CD4-positive, alpha-beta T cell treated with Interleukin-15 for 4 hours (primary cell): ENCODE data around the gene EFCAB14.
A peak's percentile ranks its signal among the peaks of the same experiment; 100 is the strongest.
"Not testable (repeated sequence)": the region's sequence is repeated elsewhere in the genome, so short reads cannot be mapped to it uniquely, and the experiment has no call there.

Experiments used
- DNase-seq: peaks from one replicate; pipeline ENCODE4 v3.0.0-alpha.2; 2020; ENCODE audit warnings: low spot score

The EFCAB14 gene

DNA sequence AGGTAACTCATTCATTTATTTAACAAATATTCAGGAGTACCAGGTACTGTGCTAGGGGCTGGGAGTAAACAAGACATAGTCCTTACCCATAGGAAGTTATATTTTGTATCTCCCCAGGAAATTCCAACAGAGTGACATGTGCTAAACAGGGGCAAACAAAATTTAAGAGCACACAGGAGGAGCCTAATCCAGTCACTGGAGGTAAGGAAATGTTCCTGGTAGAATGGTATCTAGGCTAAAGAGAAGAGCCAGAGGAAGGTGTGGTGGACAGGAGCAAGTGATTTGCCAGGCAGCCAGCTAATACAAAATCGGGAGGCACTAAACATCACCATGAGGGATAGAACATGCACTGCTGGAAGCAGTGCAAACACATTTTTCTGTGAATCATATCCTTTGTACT, 36.9 kb downstream of the EFCAB14 start:
- no peak for DNase-seq

DNA sequence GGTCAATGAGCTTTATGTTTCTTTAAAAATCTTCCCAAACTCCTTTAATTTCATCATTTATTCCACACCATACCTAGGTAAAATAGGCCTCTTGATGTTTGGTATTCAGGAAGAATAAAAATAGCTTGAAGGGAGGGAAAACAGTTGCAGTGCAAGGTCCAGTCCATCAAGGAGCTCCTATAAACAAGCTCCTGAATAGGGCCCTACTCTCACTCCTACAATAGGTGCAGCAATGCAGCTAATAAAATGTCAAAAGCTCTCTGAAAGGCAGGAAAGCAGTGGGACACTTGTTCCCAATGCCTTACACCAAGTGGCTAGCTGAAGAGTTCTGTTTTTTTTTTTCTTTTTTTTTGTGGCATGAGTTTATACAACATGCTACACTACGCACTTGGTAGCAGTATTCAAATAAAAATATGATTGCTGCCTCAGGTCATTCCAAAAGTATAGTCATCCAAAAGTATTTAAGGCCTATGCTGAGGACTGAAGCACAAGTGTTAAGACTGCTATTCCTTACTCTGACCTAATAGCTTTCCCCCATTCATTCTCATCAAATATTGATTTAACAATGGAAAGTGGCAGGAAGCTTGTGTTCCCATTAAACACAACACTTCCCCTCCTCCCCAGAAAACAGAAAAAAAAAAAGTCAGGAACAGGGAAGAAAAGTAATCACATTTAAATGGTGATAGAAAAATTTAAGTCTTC, 37.4 kb downstream of the EFCAB14 start:
- DNase-seq, result no peak

GRCh38 chr1:46679789-46680573, 38.9 kb downstream of the EFCAB14 start:
- DNase-seq, result no peak

DNA sequence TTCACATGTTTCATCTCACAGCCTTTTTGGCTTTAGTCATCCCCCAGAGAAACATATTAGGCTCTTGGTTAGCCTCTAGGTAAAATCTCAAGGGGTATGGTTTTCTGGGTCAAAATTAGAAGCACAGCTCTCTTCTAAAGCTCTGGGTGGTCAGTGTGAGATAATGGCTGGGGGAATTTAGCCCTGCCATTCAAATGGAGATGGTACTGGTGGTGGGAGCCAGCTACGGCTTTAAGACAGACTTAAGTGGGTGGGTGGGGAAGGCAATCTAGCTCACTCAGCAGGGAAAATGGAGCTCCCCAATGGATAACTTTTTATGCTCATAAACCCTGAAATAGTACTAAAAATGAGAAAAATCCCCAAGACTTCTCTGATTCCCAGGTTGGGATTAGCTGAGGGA, 41.6 kb downstream of the EFCAB14 start:
- no peak for DNase-seq

- no peak for DNase-seq
Measured at GRCh38 chr1:46676531-46676930, 42.4 kb downstream of the EFCAB14 start.

- peak; percentile 28 for DNase-seq
Measured at GRCh38 chr1:46675549-46676314, 43.2 kb downstream of the EFCAB14 start.

DNA sequence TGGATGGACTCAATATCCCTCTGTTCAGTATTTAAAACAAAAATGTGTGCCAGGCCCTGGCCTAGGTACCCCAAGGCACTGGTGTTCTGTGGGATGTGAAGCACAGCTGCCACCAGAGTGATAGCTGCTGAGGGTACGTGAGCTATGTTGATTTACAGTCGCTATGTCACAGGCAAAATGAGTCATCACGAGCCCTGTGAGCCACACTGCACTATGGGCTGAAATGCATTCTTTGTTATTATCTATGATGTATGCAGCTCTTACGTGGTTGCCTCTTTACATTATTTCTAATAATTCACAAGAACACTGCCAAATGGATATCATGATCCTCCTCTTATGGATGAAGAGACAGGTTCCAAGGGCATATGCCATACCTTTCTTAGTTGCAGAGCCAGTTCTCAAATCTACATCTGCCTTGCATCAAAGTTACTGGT, 45.1 kb downstream of the EFCAB14 start:
- DNase-seq, result no peak

- no peak for DNase-seq
Measured at GRCh38 chr1:46672696-46673095, 46.2 kb downstream of the EFCAB14 start.

GRCh38 chr1:46671554-46671953, 47.4 kb downstream of the EFCAB14 start, which contains the start of gene TEX38:
TEX38 (plus strand) TSS chr1:46671854; CDS start chr1:46671935, 81 bp downstream.
- no peak for DNase-seq

DNA sequence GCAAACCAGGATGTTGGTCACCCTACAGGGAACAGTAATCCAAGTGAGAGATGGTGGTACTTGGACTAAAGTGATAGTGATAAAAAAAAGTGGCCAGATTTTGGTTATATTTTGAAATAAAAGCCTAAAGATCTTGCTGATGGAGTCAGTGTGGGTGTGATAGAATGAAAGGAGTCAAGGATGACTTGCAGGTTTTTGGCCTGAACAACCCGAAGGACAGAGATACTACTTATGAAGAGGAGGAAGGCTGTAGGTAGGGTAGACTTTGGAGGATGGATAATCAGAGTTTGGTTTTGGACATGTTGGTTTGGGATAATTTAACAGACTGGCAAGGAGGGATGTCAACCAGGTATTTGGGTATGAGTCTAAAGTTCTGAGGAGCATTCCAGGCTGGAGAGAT, 48.8 kb downstream of the EFCAB14 start:
- DNase-seq, result no peak

DNA sequence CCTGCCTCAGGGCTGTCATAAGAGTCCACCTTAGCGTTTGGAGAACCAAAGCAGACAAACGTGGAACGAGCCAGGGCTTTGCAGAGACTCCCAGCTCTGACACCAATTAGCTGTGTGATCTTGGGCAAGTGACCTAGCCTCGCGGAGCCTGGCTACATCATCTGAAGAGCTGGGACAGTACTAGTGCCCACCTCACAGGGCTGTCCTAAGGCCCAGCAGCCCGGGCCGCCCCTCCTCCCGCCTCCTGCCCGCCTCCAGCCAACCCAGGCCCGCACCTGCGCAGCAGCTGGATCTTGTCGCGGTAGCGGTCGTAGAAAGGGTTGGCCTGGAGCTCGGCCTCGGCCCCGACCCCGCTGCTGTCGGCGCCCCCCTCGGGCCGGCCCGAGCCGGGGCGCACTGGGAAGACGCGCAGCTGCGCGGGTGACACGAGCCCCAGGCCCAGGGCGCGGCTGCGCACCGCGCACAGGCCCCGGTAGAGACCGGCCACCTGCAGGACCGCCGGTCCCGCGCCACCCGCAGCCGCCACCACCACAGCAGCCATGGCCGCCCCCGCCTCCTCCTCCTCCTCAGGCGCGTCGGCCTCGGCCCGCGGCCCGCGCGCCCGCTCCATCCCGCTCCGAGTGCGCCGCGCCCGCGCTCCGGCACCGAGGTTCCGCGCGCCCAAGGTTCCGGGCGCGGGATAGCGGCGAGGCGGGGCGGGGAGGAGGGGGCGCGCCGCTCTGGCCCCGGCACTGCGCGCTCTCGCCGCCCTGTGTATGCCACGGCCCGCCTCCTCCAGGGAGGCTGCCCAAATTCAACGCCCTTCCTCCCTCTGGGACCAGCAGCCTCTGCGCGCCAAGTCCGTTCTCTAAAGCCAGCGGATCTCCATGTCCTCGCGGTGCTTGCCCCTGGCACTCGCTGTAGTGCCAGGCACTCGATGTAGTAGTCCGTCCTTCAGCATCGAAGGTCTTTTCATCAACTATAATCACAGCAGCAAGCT, 50.8 kb downstream of the EFCAB14 start, which contains the start of gene ATPAF1:
ATPAF1 (minus strand) TSS at position 583 of the 979 bp plus-strand sequence; CDS start at position 541, 42 bp downstream.
- DNase-seq, result peak; percentile 61

DNA sequence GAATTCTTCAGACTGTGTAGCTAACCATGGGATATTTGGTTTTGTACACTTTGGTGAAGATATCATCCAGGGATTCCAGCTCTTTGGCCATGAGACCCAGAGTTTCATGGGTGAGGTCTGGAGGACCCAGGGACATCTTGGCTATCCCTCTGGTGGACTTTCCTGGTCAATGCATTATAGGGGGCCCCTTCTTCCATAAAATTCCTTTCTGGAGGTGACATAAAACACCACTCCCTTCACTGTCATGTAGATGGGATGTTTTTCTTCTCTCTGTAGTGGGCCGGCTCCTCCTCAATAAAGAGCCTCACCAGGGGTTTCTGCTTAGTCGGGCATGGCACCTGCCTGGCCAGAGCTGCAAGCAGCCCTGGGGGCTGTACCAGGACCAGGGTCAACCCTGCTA, 52.9 kb downstream of the EFCAB14 start:
- no peak for DNase-seq

- not testable (repeated sequence) for DNase-seq
Measured at GRCh38 chr1:46662919-46663318, 56.0 kb downstream of the EFCAB14 start.

DNA sequence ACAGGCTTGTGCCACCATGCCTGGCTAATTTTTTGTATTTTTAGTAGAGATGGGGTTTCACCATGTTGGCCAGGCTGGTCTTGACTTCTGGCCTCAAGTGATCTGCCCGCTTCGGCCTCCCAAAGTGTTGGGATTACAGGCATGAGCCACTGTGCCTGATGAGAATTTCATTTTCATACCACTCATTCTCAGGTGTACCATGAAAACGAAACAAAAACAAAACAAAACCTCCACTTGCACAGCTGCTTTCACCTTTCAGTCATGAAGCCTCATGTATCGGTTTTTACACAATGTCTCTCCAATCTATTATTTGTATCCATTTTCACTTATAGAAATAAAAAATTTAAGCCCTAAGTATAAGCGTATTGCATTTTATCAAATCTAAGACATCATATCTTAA, 58.8 kb downstream of the EFCAB14 start:
- not testable (repeated sequence) for DNase-seq

- no peak for DNase-seq
Measured at GRCh38 chr1:46659307-46659870, 59.5 kb downstream of the EFCAB14 start.

DNA sequence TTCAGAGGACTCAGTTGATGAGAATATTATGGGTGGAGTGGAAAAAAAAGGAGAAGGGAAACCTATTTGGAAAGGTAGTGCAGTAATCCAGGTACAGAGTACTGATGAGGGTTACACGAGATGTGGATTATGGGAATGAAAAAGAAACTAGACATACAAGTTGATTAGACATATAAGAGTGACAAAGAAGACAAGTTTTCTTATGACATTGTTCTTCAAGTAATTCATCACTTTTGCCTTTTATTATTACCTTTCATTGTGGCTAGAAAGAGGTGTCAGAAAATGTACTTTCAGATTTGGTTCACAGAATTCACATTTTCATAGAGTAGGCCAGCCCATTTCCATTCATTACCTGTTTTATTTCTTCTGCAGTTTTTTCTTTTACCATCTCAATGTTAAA, 61.1 kb downstream of the EFCAB14 start:
- no peak for DNase-seq

DNA sequence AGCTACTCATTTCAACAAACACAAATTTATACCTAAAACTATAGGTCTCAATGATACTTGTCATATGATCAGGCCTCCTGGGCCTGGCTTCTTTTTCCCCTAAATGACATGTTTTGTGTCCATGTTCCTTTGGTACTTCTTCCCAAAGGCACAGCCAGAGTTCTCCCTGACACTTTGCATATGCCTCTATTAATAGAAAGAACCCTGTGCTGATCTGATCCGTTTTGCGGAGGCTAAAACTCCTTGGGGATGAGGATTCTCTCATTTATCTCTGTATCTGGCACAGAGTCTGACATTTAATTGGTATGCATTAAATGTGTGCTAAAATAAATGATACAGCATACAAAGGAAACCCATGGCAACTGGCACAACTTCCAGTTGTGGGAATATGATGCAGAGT, 62.3 kb downstream of the EFCAB14 start:
- no peak for DNase-seq

DNA sequence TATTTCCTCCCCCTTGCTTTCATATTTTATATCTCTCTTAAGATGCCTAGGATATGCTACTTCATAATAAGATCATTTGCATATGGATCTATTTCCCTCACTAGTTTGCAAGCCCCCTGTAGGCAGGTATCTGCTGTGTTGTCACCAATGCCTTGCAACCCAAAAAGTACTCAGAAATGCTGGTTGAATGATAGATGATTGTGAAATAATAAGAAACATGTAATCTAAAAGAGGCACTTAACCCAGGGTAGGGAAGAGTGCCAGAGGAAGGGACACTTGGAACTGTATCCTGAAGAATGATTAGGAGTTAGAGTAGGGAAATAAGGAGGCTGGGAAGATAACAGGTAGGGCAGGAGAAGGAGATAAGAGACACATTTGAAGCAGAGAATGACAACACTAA, 63.1 kb downstream of the EFCAB14 start:
- no peak for DNase-seq

GRCh38 chr1:46654698-46655097, 64.2 kb downstream of the EFCAB14 start:
- not testable (repeated sequence) for DNase-seq

- no peak for DNase-seq
Measured at GRCh38 chr1:46654012-46654411, 64.9 kb downstream of the EFCAB14 start.

DNA sequence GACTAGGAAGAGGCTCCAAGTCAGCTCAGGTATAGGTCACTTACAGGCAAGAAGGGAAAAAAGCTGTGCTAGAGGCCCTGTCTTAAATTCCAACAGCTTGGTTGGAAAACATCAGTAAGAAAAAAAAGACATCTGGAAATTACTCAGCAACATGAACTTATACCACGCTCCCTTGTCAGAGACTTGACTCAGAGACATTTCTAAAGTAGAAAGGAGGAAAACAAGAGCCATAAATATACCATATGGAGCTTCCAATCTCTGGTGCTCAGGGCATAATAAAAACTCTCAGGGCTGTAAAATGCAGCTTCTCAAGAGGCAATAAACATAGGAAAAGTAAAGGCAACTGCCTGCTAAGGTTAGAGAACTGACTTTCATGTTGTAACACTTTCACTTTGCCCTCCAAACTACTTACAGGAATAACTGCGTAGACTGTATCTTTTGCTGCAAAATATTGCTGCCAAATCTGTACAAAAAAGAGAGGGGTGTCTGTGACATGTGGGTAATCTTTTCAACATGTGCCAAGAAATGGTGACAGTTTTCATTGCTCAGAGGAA, 65.4 kb downstream of the EFCAB14 start:
- DNase-seq, result no peak
